Measurements from ENCODE around the gene EFL1.

DNA sequence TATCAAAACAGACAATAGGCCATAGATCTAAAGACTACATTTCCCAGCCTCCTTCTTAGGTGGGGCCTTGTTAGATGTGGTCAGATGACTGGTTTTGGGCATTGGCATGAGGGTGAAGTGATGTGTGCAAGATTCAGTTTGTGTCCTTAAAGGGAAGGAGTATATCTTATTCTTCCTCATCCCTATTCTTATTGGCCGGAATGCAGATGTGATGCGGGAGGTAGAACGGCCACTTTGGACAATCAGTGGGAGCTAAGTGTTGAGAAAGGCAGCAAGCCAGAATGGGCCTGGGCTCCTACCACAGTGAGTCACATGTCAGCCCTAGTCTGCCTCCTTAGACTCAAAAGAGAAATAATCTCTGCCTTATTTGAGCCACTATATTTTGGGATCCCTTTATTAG is 126.9 kb downstream of the EFL1 start:
- no peak for TF ChIP-seq USF1 (CRISPR knock-in tag; IDR thresholded peaks at IDR 0.05)
- TF ChIP-seq, protein P1, sequence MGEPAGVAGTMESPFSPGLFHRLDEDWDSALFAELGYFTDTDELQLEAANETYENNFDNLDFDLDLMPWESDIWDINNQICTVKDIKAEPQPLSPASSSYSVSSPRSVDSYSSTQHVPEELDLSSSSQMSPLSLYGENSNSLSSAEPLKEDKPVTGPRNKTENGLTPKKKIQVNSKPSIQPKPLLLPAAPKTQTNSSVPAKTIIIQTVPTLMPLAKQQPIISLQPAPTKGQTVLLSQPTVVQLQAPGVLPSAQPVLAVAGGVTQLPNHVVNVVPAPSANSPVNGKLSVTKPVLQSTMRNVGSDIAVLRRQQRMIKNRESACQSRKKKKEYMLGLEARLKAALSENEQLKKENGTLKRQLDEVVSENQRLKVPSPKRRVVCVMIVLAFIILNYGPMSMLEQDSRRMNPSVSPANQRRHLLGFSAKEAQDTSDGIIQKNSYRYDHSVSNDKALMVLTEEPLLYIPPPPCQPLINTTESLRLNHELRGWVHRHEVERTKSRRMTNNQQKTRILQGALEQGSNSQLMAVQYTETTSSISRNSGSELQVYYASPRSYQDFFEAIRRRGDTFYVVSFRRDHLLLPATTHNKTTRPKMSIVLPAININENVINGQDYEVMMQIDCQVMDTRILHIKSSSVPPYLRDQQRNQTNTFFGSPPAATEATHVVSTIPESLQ (CRISPR knock-in tag; IDR thresholded peaks at IDR 0.05): no peak
- TF ChIP-seq JUN (CRISPR knock-in tag; IDR thresholded peaks at IDR 0.05): no peak
- TF ChIP-seq, protein P2, sequence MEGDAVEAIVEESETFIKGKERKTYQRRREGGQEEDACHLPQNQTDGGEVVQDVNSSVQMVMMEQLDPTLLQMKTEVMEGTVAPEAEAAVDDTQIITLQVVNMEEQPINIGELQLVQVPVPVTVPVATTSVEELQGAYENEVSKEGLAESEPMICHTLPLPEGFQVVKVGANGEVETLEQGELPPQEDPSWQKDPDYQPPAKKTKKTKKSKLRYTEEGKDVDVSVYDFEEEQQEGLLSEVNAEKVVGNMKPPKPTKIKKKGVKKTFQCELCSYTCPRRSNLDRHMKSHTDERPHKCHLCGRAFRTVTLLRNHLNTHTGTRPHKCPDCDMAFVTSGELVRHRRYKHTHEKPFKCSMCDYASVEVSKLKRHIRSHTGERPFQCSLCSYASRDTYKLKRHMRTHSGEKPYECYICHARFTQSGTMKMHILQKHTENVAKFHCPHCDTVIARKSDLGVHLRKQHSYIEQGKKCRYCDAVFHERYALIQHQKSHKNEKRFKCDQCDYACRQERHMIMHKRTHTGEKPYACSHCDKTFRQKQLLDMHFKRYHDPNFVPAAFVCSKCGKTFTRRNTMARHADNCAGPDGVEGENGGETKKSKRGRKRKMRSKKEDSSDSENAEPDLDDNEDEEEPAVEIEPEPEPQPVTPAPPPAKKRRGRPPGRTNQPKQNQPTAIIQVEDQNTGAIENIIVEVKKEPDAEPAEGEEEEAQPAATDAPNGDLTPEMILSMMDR (IDR thresholded peaks at IDR 0.05): no peak
- TF ChIP-seq ZNF263 (CRISPR knock-in tag; IDR thresholded peaks at IDR 0.05; ENCODE audit: low read depth): no peak
- TF ChIP-seq, protein P3, sequence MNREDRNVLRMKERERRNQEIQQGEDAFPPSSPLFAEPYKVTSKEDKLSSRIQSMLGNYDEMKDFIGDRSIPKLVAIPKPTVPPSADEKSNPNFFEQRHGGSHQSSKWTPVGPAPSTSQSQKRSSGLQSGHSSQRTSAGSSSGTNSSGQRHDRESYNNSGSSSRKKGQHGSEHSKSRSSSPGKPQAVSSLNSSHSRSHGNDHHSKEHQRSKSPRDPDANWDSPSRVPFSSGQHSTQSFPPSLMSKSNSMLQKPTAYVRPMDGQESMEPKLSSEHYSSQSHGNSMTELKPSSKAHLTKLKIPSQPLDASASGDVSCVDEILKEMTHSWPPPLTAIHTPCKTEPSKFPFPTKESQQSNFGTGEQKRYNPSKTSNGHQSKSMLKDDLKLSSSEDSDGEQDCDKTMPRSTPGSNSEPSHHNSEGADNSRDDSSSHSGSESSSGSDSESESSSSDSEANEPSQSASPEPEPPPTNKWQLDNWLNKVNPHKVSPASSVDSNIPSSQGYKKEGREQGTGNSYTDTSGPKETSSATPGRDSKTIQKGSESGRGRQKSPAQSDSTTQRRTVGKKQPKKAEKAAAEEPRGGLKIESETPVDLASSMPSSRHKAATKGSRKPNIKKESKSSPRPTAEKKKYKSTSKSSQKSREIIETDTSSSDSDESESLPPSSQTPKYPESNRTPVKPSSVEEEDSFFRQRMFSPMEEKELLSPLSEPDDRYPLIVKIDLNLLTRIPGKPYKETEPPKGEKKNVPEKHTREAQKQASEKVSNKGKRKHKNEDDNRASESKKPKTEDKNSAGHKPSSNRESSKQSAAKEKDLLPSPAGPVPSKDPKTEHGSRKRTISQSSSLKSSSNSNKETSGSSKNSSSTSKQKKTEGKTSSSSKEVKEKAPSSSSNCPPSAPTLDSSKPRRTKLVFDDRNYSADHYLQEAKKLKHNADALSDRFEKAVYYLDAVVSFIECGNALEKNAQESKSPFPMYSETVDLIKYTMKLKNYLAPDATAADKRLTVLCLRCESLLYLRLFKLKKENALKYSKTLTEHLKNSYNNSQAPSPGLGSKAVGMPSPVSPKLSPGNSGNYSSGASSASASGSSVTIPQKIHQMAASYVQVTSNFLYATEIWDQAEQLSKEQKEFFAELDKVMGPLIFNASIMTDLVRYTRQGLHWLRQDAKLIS (CRISPR knock-in tag; IDR thresholded peaks at IDR 0.05; ENCODE audit: borderline replicate concordance): no peak

All from WTC11 (cell line).